ENCODE results near the gene GPR162.
"Not testable (repeated sequence)": the region's sequence is repeated elsewhere in the genome, so short reads cannot be mapped to it uniquely, and the experiment has no call there.

Gene GPR162

DNA sequence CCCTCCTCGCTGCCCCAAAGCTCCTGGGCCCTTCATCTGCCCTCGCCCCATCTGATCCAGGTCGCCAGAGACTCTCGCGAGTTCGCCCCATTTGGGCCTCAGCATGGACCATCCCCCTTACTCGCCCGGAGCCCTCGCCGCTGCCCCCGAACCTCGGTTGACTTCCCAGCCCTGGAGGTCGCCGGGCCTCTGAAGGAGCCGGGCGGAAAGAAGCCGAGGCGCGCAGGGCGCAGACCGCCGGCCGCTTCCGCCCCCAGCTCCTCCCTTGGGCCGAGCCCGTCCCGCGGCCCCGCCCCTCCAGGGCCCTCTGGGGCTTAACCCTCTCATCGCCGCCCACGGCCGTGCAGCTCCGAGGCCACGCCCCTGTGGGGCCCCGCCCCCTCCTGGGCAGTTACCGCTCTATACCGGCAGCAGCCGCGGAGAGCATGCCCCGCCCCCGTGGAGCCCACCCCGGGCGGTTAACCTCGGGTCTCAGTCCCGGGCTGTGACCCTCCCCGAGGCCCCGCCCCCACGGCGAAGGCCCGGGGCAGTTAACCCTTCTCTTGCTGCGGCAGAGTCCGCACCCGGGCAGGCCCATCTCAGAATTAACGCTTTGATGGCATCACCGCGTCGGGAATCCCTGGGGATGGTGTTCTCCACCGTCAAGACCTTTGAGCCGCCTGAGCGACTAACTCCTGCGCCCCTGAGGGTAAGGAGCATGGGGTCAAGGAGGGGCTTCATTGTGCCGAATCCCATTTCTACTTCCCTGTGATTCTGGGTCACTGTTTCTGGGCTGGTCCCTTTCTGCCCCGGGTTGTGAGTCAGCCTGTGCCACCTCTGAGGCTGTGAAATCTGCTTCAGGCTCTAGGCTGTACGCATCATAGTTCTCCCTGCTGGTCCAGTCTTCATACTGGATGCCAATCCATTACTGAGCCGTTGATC is 51.7 kb downstream of the GPR162 start, which contains the start of gene SPSB2:
TSS of gene SPSB2 (minus strand) at position 210 of the 921 bp plus-strand sequence. CDS start 402 bp downstream, outside the sequence.
- DNase-seq (ENCODE audit: low read depth in 2 of 2, low spot score in 1 of 2): peak; percentile 98 to 99

DNA sequence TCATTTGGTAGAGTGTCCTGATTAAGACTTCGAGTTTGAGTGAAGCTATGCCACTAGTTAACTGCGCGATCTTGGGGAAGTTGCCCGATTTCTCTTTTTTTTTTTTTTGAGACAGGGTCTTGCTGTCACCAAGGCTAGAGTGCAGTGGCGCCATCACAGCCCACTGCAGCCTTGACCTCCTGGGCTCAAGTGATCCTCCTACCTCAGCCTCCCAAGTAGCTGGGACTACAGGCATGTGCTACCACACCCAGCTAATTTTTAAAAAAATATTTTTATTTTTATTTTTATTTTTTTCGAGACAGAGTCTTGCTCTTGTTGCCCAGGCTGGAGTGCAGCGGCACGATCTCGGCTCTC is 52.4 kb downstream of the GPR162 start:
- not testable (repeated sequence) for DNase-seq (ENCODE audit: low read depth in 2 of 2, low spot score in 1 of 2)
